ES-I3 (cell line): ENCODE measurements around the gene CLEC16A.

Experiments
- H3K36me3 ChIP-seq: 2 replicates; pipeline ENCODE4 v1.6.1; 2013; ENCODE audit warnings: mild to moderate bottlenecking, low read length, control low read depth, moderate library complexity; ENCODE audit not compliant: insufficient read depth
- H3K4me1 ChIP-seq: 2 replicates; pipeline ENCODE4 v1.6.1; 2013; ENCODE audit warnings: mild to moderate bottlenecking, control low read depth, low read length; ENCODE audit not compliant: insufficient read depth
- H3K9ac ChIP-seq: 2 replicates; pipeline ENCODE4 v1.6.1; 2013; ENCODE audit warnings: low read depth, mild to moderate bottlenecking, low read length, moderate library complexity
- H3K9me3 ChIP-seq: 2 replicates; pipeline ENCODE4 v1.6.1; 2013; ENCODE audit warnings: mild to moderate bottlenecking, low read length, moderate library complexity; ENCODE audit not compliant: control insufficient read depth, insufficient read depth

The CLEC16A gene

GRCh38 chr16:11163761-11164261, 219.4 kb downstream of the CLEC16A start:
- Histone ChIP-seq H3K9ac (no peak overlapping the region), H3K36me3 (no peaks in the 10 kb centered on the region), H3K4me1 (no peaks in the 10 kb centered on the region), H3K9me3 (no peaks in the 10 kb centered on the region)

- Histone ChIP-seq H3K9me3 (no peaks in the 10 kb centered on the region), H3K9ac (no peak overlapping the region), H3K36me3 (no peaks in the 10 kb centered on the region), H3K4me1 (no peaks in the 10 kb centered on the region)
These were observed 220.3 kb downstream of the CLEC16A start for GRCh38 chr16:11164482-11165270.

- H3K36me3 ChIP-seq = no peaks in the 10 kb centered on the region
- no peak overlapping the region for H3K9ac ChIP-seq
- no peaks in the 10 kb centered on the region for H3K4me1 ChIP-seq
- no peaks in the 10 kb centered on the region for H3K9me3 ChIP-seq
These were observed 221.0 kb downstream of the CLEC16A start for GRCh38 chr16:11165349-11165748.

GRCh38 chr16:11165894-11166665, 221.7 kb downstream of the CLEC16A start:
- Histone ChIP-seq H3K36me3 (no peaks in the 10 kb centered on the region), H3K9ac (no peak overlapping the region), H3K9me3 (no peaks in the 10 kb centered on the region), H3K4me1 (no peaks in the 10 kb centered on the region)

- H3K9me3 ChIP-seq = no peaks in the 10 kb centered on the region
- H3K9ac ChIP-seq = no peak overlapping the region
- H3K36me3 ChIP-seq = no peaks in the 10 kb centered on the region
- H3K4me1 ChIP-seq = no peaks in the 10 kb centered on the region
These were observed 223.2 kb downstream of the CLEC16A start for GRCh38 chr16:11167581-11167980.

- Histone ChIP-seq H3K4me1 (no peaks in the 10 kb centered on the region), H3K36me3 (no peaks in the 10 kb centered on the region), H3K9ac (no peak overlapping the region)
These were observed 224.2 kb downstream of the CLEC16A start for GRCh38 chr16:11168386-11169051.

GRCh38 chr16:11169641-11170040, 225.3 kb downstream of the CLEC16A start:
- Histone ChIP-seq H3K9ac (no peak overlapping the region), H3K36me3 (no peaks in the 10 kb centered on the region), H3K9me3 (no peaks in the 10 kb centered on the region), H3K4me1 (no peaks in the 10 kb centered on the region)

More at GRCh38 chr16:11168386-11169051, 224.2 kb downstream of the CLEC16A start:
- no peaks in the 10 kb centered on the region for H3K9me3 ChIP-seq

- Histone ChIP-seq H3K4me1 (no peaks in the 10 kb centered on the region), H3K9me3 (no peaks in the 10 kb centered on the region), H3K36me3 (no peaks in the 10 kb centered on the region), H3K9ac (no peak overlapping the region)
These were observed 225.8 kb downstream of the CLEC16A start for GRCh38 chr16:11170201-11170600.

- no peak overlapping the region for H3K9ac ChIP-seq
- no peaks in the 10 kb centered on the region for H3K9me3 ChIP-seq
- H3K4me1 ChIP-seq = no peaks in the 10 kb centered on the region
- H3K36me3 ChIP-seq = no peaks in the 10 kb centered on the region
These were observed 226.5 kb downstream of the CLEC16A start for GRCh38 chr16:11170696-11171447.

GRCh38 chr16:11171448-11171709, 227.0 kb downstream of the CLEC16A start:
- no peak overlapping the region for H3K9ac ChIP-seq
- H3K9me3 ChIP-seq = no peaks in the 10 kb centered on the region
- H3K36me3 ChIP-seq = no peaks in the 10 kb centered on the region
- H3K4me1 ChIP-seq = no peaks in the 10 kb centered on the region

GRCh38 chr16:11171757-11172299, 227.5 kb downstream of the CLEC16A start:
- Histone ChIP-seq H3K9me3 (no peaks in the 10 kb centered on the region), H3K4me1 (no peaks in the 10 kb centered on the region), H3K36me3 (no peaks in the 10 kb centered on the region), H3K9ac (no peak overlapping the region)

- H3K4me1 ChIP-seq = no peaks in the 10 kb centered on the region
- H3K9me3 ChIP-seq = no peaks in the 10 kb centered on the region
- no peak overlapping the region for H3K9ac ChIP-seq
- no peaks in the 10 kb centered on the region for H3K36me3 ChIP-seq
These were observed 229.1 kb downstream of the CLEC16A start for GRCh38 chr16:11173426-11173825.

GRCh38 chr16:11174141-11174540, 229.8 kb downstream of the CLEC16A start:
- H3K9me3 ChIP-seq = no peaks in the 10 kb centered on the region
- no peaks in the 10 kb centered on the region for H3K36me3 ChIP-seq
- H3K9ac ChIP-seq = no peak overlapping the region
- H3K4me1 ChIP-seq = no peaks in the 10 kb centered on the region
